Thyroid gland (tissue), 4 donors: ENCODE measurements around the gene HLCS. TPM values are rescaled to one million over a fixed set of nuclear protein-coding genes. Genes with fewer than 3 reads are reported as not detected.
"Not testable (repeated sequence)": the region's sequence is repeated elsewhere in the genome, so short reads cannot be mapped to it uniquely, and the experiment has no call there.

Experiments
- DNase-seq, 2 donors: peaks; one replicate each; pipeline ENCODE4 v3.0.0-alpha.2; 2019
- H3K27ac ChIP-seq, 3 donors: fragments of 200-600 bp; sonication (generic); 1 replicate in 2 of 3; 2 replicates in 1 of 3; pipeline ENCODE4 v1.5.1; 2016 to 2019; ENCODE audit warnings: mild to moderate bottlenecking in 1 of 3, moderate library complexity in 1 of 3
- H3K27me3 ChIP-seq: fragments of 200-600 bp; sonication (generic); one replicate; pipeline ENCODE4 v1.5.1; 2019
- H3K36me3 ChIP-seq, 2 donors: fragments of 200-600 bp; sonication (generic); one replicate each; pipeline ENCODE4 v1.5.1; 2016 to 2019
- H3K4me1 ChIP-seq, 2 donors: fragments of 200-600 bp; sonication (generic); one replicate each; pipeline ENCODE4 v1.5.1; 2017 to 2019
- H3K4me3 ChIP-seq, 3 donors: fragments of 200-600 bp; sonication (generic); replicated peaks in 1 of 3; 1 replicate in 2 of 3; 2 replicates in 1 of 3; pipeline ENCODE4 v1.5.1; 2016; ENCODE audit warnings: mild to moderate bottlenecking in 1 of 3
- H3K9me3 ChIP-seq: fragments of 200-600 bp; sonication (generic); one replicate; pipeline ENCODE4 v1.5.1; 2017
- POLR2A ChIP-seq, 2 donors: fragments of 450-650 bp; IDR thresholded peaks; one replicate each; pipeline ENCODE4 v1.6.1; 2017; ENCODE audit warnings: antibody characterized with exemption in 2 of 2, mild to moderate bottlenecking in 2 of 2, moderate library complexity in 1 of 2
- WGBS, 2 donors: methylation state at CpG; one replicate each; pipeline ENCODE4 v1.1.5; 2017; 5-methylcytosine and 5-hydroxymethylcytosine counted together
- intact Hi-C: fragments of 100-400 bp; cut with DNase I; formaldehyde crosslinking; loops from one replicate; pipeline ENCODE4 v1.15.1; 2023
- total RNA-seq, 4 donors: library from RNA; depleted of rRNA; stranded (reverse); fragments of >200 nt; gene quantifications; one replicate each; pipeline ENCODE4 v1.2.3, GENCODE V29; 2016
- TF ChIP-seq, protein P1 (sequence below), 6 experiments: fragments of 200-600 bp in 3 of 6; fragments of 450-650 bp in 3 of 6; sonication (generic) in 3 of 6; IDR thresholded peaks; one replicate each; pipeline ENCODE4 v1.5.1; 2016 to 2019; ENCODE audit warnings: antibody characterized with exemption in 6 of 6, mild to moderate bottlenecking in 2 of 6, inconsistent platforms in 1 of 6, moderate library complexity in 1 of 6

Gene HLCS
- total RNA-seq, 4 donors from 2014 or later = 34.2 to 70.7 (median 43.4) TPM

DNA sequence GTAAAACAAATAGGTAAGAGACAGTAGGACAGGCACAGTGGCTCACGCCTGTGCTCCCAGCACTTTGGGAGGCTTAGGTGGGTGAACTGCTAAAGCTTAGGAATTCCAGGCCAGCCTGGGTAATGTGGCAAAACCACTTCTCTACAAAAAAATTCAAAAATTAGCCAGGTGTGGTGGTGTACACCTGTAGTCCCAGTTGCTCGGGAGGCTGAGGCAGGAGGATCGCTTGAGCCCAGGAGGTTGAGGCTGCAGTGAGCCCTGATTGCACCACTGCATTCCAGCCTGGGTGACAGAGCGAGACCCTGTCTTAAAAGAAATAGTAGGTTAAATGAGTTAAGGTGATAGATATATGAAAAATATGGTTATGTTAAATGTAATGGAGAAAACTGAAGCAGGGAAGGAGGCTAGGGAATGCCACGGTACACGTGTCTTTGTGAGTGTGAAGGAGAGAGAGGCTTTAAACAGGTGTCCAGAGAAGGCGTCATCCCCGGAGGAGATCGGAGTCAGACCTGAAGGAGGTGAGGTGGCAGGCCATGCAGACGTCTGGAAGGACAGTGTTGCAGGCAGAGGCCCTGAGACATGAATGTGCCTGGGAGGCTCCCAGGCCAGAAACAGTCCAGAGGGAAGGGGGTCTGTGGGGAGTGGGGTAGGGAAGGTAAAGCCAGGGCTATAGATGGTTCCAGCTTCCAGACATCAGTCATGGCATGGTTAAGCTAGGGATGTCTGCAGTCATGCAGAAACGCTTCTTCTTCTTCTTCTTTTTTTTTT is 32.8 kb upstream of the HLCS start:
- 83 to 91% methylated on average over 11 of the region's 11 CpGs for WGBS, 2 donors
- intact Hi-C loops = no loop called here
- no peak for DNase-seq

DNA sequence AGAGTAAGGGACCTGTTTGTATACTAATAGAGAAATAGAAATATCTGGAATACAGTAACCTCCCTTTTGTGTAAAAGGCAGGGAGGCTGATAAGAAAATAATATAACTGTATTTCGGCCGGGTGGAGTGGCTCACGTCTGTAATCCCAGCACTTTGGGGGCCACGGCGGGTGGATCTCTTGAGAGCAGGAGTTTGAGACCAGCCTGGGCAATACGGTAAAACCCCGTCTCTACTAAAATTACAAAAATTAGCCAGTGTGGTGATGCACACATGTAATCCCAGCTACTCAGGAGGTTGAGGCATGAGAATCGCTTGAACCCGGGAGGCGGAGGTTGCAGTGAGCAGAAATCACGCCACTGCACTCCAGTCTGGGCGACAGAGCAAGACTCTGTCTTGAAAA is 28.8 kb upstream of the HLCS start:
- H3K27ac ChIP-seq, intact Hi-C loops, H3K36me3 ChIP-seq, H3K4me3 ChIP-seq, H3K4me1 ChIP-seq, H3K27me3 ChIP-seq, H3K9me3 ChIP-seq, DNase-seq: not testable (repeated sequence)
- WGBS, 2 donors = 94 to 95% methylated on average over 12 of the region's 12 CpGs

More for the DNA sequence above, 32.8 kb upstream of the HLCS start:
- Histone ChIP-seq H3K4me1 (no peaks in the 10 kb centered on the region), H3K27me3 (no peaks in the 10 kb centered on the region), H3K4me3 (no peak overlapping the region), H3K27ac (no peak overlapping the region), H3K9me3 (no peaks in the 10 kb centered on the region), H3K36me3 (no peaks in the 10 kb centered on the region)
- no peak for TF ChIP-seq POLR2A (IDR thresholded peaks at IDR 0.05)
- TF ChIP-seq, protein P1, sequence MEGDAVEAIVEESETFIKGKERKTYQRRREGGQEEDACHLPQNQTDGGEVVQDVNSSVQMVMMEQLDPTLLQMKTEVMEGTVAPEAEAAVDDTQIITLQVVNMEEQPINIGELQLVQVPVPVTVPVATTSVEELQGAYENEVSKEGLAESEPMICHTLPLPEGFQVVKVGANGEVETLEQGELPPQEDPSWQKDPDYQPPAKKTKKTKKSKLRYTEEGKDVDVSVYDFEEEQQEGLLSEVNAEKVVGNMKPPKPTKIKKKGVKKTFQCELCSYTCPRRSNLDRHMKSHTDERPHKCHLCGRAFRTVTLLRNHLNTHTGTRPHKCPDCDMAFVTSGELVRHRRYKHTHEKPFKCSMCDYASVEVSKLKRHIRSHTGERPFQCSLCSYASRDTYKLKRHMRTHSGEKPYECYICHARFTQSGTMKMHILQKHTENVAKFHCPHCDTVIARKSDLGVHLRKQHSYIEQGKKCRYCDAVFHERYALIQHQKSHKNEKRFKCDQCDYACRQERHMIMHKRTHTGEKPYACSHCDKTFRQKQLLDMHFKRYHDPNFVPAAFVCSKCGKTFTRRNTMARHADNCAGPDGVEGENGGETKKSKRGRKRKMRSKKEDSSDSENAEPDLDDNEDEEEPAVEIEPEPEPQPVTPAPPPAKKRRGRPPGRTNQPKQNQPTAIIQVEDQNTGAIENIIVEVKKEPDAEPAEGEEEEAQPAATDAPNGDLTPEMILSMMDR (IDR thresholded peaks at IDR 0.05) = no peak

GRCh38 chr21:36994501-36995158 is 28.2 kb upstream of the HLCS start:
- no peak overlapping the region for H3K4me3 ChIP-seq
- peak; percentile 10 to 16 for DNase-seq
- 37 to 48% methylated on average over 25 to 38 of the region's 38 CpGs for WGBS, 2 donors

DNA sequence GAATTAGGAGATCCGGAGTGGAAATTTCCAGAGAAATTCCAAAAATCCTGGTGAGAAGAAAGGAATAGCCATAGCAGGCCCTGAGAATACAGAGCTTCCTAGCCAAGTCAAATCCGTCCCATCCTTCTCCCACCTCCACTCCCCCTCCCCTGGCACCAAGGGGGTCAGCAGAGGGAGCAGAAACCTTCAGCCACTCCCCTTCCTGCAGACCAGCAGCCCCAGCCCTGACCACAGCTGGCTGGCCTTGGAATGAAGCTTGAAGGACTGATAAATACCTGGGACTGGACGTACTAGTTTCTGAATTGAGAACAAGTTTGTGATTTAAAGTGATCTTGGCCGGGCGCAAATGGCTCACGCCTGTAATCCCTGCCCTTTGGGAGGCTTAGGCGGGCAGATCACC is 26.2 kb upstream of the HLCS start:
- H3K4me3 ChIP-seq = no peak overlapping the region
- no peaks in the 10 kb centered on the region for H3K27me3 ChIP-seq
- intact Hi-C loops = no loop called here
- 69 to 71% methylated on average over 7 of the region's 7 CpGs for WGBS, 2 donors
- H3K9me3 ChIP-seq = no peaks in the 10 kb centered on the region
- no peak overlapping the region for H3K27ac ChIP-seq
- DNase-seq = peak; percentile 20 to 34
- TF ChIP-seq, protein P1 (IDR thresholded peaks at IDR 0.05) = no peak
- no peak for TF ChIP-seq POLR2A (IDR thresholded peaks at IDR 0.05)
- peaks cover 0 to 5% of the 10 kb centered on the region in 2 donors for H3K4me1 ChIP-seq
- no peaks in the 10 kb centered on the region for H3K36me3 ChIP-seq

More at GRCh38 chr21:36994501-36995158, 28.2 kb upstream of the HLCS start:
- Histone ChIP-seq H3K27me3 (no peaks in the 10 kb centered on the region), H3K27ac (no peak overlapping the region), H3K4me1 (peaks cover 0 to 5% of the 10 kb centered on the region in 2 donors), H3K36me3 (no peaks in the 10 kb centered on the region), H3K9me3 (no peaks in the 10 kb centered on the region)
- intact Hi-C loops = no loop called here
- TF ChIP-seq POLR2A (IDR thresholded peaks at IDR 0.05) = no peak
- TF ChIP-seq, protein P1 (IDR thresholded peaks at IDR 0.05) = no peak

GRCh38 chr21:36990508-36991205 is 24.2 kb upstream of the HLCS start:
- DNase-seq = no peak
- intact Hi-C loops = no loop called here
- Histone ChIP-seq H3K27me3 (no peaks in the 10 kb centered on the region), H3K9me3 (no peaks in the 10 kb centered on the region), H3K4me1 (peaks cover 0 to 5% of the 10 kb centered on the region in 2 donors), H3K27ac (peak overlapping the region; percentile 88 to 97 (median 96)), H3K4me3 (peak overlapping the region in 2 of 3 donors; percentile 36 to 65), H3K36me3 (no peaks in the 10 kb centered on the region)
- WGBS, 2 donors = 61 to 70% methylated on average over 21 of the region's 21 CpGs
- TF ChIP-seq POLR2A (IDR thresholded peaks at IDR 0.05) = no peak
- TF ChIP-seq, protein P1 (IDR thresholded peaks at IDR 0.05) = no peak
